ENCODE data around the gene SLC25A27.

Gene SLC25A27

DNA sequence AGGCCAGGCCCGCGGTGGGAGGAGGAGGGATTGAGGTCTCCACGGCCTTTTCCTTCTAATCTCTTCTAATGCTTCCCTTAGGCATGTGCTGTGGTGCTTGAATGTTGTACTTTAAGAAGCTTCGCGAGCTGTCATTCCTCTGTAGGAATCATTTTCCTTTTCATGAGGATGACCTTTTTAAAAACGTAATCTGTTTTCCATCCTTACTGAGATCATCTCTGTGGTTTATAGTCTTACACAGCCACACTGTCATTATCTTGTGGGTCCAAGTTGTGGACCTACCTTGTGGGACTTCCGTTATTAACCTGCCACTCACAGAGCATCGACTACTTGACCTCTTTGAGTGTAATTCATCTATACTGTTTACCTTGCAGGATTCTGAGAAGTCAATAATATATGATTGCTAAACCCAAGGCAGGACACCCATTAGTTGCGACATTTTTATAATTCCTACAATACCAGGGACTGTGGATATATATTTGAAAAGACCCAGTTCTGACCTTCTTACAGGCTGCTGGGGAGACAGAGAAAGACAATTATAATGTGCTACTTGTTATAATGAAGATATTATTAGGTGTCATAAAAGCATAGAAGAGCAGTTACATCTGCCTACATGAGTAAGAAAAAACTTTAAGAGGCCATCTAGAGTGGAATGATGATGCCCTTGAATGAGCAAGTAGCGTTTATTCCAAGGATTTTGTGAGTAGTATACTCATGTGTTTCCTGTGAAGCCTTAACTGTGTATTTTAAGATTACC is 842 bp downstream of the SLC25A27 start:
- Histone ChIP-seq H3K9me3 (ENCODE audit: control insufficient read depth, insufficient read depth, low read length) (no peaks in the 10 kb centered on the region), H3K4me3 (ENCODE audit: low read depth, low read length) (peak overlapping the region; percentile 94), H3K9ac (ENCODE audit: low read depth, low read length) (no peak overlapping the region), H3K27me3 (ENCODE audit: control insufficient read depth, insufficient read depth, low read length) (peaks cover 17% of the 10 kb centered on the region), H3K4me1 (ENCODE audit: control insufficient read depth, insufficient read depth, low read length) (no peaks in the 10 kb centered on the region), H3K36me3 (ENCODE audit: control insufficient read depth, insufficient read depth, low read length) (no peaks in the 10 kb centered on the region)

DNA sequence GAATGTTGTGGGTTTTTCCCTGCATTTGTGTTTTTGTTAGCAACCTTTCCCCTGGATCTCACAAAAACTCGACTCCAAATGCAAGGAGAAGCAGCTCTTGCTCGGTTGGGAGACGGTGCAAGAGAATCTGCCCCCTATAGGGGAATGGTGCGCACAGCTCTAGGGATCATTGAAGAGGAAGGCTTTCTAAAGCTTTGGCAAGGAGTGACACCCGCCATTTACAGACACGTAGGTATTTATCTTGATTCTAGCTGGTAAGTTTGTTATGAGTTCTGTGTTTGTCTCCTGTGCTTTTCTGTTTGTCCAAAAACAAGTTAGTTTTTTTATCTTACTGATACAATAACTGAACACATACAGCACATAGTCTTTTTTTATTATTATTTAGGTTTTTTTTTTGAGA is 3.0 kb downstream of the SLC25A27 start:
- no peaks in the 10 kb centered on the region for H3K9me3 ChIP-seq (ENCODE audit: control insufficient read depth, insufficient read depth, low read length)
- H3K9ac ChIP-seq (ENCODE audit: low read depth, low read length) = no peak overlapping the region
- H3K4me3 ChIP-seq (ENCODE audit: low read depth, low read length) = no peak overlapping the region
- peaks cover 17% of the 10 kb centered on the region for H3K27me3 ChIP-seq (ENCODE audit: control insufficient read depth, insufficient read depth, low read length)
- no peaks in the 10 kb centered on the region for H3K4me1 ChIP-seq (ENCODE audit: control insufficient read depth, insufficient read depth, low read length)
- no peaks in the 10 kb centered on the region for H3K36me3 ChIP-seq (ENCODE audit: control insufficient read depth, insufficient read depth, low read length)

DNA sequence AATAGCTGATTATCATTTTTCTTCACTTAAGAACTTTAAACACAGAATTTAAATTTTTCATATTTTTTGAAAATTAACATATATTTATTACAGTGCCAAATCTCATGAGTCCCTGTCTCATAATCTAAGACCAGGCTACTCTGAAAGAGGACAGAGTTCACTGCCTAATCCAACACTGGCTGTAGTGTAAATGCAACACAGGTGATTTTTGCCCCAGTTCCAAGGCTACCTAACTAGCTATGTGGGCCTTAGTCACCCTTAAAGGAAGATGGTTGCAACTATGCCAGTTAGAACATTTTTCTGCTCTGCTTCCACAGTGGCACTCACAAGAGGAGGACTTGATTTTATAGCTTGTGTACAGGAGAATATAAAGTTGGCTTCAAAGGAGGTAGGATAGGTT is 4.9 kb downstream of the SLC25A27 start:
- Histone ChIP-seq H3K4me1 (ENCODE audit: control insufficient read depth, insufficient read depth, low read length) (no peaks in the 10 kb centered on the region), H3K36me3 (ENCODE audit: control insufficient read depth, insufficient read depth, low read length) (no peaks in the 10 kb centered on the region), H3K9ac (ENCODE audit: low read depth, low read length) (no peak overlapping the region), H3K27me3 (ENCODE audit: control insufficient read depth, insufficient read depth, low read length) (peaks cover 17% of the 10 kb centered on the region), H3K4me3 (ENCODE audit: low read depth, low read length) (no peak overlapping the region), H3K9me3 (ENCODE audit: control insufficient read depth, insufficient read depth, low read length) (no peaks in the 10 kb centered on the region)

DNA sequence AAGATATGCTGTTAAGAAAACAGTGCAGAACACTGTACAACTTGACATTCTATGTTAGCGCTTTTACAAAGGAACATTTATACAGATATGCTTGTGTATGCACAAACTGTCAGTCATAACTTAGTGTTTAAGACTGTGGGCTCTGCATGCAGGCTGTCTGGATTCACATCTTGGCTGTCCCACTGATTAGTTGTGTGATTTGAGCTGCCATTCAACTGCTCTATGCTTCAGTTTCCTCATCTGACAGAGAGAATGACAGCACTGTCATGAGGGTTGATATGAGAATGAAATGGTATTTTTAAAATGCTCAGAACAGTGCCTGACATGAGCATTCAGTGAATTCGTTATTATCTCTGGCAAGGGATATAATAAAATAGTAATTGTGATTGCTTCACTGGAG is 8.7 kb downstream of the SLC25A27 start:
- H3K9ac ChIP-seq (ENCODE audit: low read depth, low read length) = no peak overlapping the region
- no peaks in the 10 kb centered on the region for H3K36me3 ChIP-seq (ENCODE audit: control insufficient read depth, insufficient read depth, low read length)
- H3K9me3 ChIP-seq (ENCODE audit: control insufficient read depth, insufficient read depth, low read length) = no peaks in the 10 kb centered on the region
- H3K4me1 ChIP-seq (ENCODE audit: control insufficient read depth, insufficient read depth, low read length) = no peaks in the 10 kb centered on the region
- no peak overlapping the region for H3K4me3 ChIP-seq (ENCODE audit: low read depth, low read length)
- no peaks in the 10 kb centered on the region for H3K27me3 ChIP-seq (ENCODE audit: control insufficient read depth, insufficient read depth, low read length)

DNA sequence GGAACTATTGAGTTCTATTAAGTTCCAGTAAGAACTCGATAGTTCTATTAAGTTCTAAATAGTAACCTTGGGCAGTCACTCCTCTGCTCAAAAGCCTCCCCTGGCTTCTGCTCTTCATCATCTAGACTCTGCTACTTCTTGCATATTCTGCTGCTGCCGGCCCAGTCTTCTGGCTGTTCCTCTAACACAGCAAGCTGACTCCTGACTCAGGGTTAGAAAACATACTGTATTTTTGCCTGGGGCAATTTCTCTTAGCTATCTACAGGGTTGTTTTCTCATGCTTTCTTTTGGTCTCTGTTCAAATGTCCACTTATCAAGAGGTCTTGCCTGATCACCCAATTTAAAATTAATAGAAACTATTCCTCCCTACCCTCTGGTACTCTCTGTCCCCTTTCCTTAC is 14.6 kb downstream of the SLC25A27 start:
- Histone ChIP-seq H3K4me1 (ENCODE audit: control insufficient read depth, insufficient read depth, low read length) (no peaks in the 10 kb centered on the region), H3K9me3 (ENCODE audit: control insufficient read depth, insufficient read depth, low read length) (no peaks in the 10 kb centered on the region), H3K27me3 (ENCODE audit: control insufficient read depth, insufficient read depth, low read length) (no peaks in the 10 kb centered on the region), H3K9ac (ENCODE audit: low read depth, low read length) (no peak overlapping the region), H3K4me3 (ENCODE audit: low read depth, low read length) (no peak overlapping the region), H3K36me3 (ENCODE audit: control insufficient read depth, insufficient read depth, low read length) (no peaks in the 10 kb centered on the region)

DNA sequence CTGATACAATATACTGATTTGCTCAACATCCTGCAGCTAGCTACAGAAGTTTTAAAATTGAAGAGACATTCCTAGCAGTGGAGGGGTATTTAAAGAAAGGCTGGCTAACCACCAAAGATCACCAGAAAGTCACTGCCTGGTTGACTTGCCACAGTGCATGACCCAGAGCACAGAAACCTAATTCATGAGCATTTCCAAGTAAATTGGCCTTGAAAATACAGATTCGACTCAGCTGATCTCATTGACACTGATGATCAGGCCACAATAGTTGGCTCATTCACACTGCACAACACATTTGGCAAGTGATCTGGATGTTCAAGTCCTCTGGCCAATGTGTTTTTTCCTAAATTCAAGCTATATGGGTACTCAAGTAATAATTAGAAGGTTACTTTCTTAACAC is 21.6 kb downstream of the SLC25A27 start:
- H3K9ac ChIP-seq (ENCODE audit: low read depth, low read length) = no peak overlapping the region
- no peaks in the 10 kb centered on the region for H3K9me3 ChIP-seq (ENCODE audit: control insufficient read depth, insufficient read depth, low read length)
- H3K4me1 ChIP-seq (ENCODE audit: control insufficient read depth, insufficient read depth, low read length) = peaks cover 3% of the 10 kb centered on the region
- H3K4me3 ChIP-seq (ENCODE audit: low read depth, low read length) = no peak overlapping the region
- no peaks in the 10 kb centered on the region for H3K27me3 ChIP-seq (ENCODE audit: control insufficient read depth, insufficient read depth, low read length)
- no peaks in the 10 kb centered on the region for H3K36me3 ChIP-seq (ENCODE audit: control insufficient read depth, insufficient read depth, low read length)

DNA sequence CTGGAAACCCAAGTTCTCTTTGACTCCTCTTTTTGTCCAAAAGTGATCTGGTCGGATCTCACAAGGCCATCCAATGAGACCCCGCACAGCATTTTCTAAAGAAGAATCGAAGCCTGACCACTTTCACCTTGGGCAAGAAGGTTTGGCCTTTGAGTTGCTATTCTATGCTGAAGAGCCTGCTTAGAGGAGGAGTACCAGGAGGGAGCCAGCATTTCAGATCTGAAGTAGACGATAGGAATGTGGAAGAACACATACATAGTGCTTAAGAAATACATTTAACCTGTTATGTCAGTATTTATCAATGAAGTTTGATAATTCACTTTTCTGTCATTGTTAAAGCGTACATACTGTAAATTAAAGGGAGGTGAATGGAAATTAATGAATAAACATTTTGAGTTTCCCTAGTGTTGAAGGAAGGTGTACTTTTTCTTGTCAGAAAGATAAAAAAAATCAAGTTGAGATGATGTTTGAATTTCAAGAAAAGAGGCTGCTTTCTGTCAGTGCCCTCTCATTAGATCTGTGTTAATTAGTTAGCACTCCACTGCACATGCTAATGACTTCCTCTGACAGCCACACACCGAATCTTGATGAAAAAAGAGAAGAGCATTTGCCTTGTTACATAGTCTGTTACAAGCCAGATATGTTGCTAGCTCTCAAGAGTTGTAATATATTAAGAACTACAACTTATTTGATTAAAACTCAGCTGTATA is 24.0 kb downstream of the SLC25A27 start:
- peaks cover 3% of the 10 kb centered on the region for H3K4me1 ChIP-seq (ENCODE audit: control insufficient read depth, insufficient read depth, low read length)
- H3K9ac ChIP-seq (ENCODE audit: low read depth, low read length) = no peak overlapping the region
- H3K4me3 ChIP-seq (ENCODE audit: low read depth, low read length) = no peak overlapping the region
- H3K27me3 ChIP-seq (ENCODE audit: control insufficient read depth, insufficient read depth, low read length) = no peaks in the 10 kb centered on the region
- no peaks in the 10 kb centered on the region for H3K36me3 ChIP-seq (ENCODE audit: control insufficient read depth, insufficient read depth, low read length)
- H3K9me3 ChIP-seq (ENCODE audit: control insufficient read depth, insufficient read depth, low read length) = no peaks in the 10 kb centered on the region

DNA sequence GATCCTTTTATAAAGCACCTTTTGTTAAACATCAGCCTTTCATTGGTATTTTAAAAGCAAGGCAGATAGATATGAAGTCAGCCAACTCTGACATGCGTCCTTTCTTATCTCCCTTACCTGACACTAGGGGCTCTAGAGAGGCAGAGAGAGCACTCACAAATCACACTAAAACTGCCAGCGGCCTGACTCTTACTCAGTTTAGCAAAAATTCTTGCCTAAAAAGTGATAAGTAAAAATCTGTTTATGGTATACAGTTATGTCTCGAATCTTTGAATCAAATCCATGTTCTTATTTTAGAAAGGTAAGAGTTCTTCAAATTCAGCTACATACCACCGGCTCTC is 24.5 kb downstream of the SLC25A27 start:
- Histone ChIP-seq H3K27me3 (ENCODE audit: control insufficient read depth, insufficient read depth, low read length) (no peaks in the 10 kb centered on the region), H3K9ac (ENCODE audit: low read depth, low read length) (no peak overlapping the region), H3K4me3 (ENCODE audit: low read depth, low read length) (no peak overlapping the region), H3K9me3 (ENCODE audit: control insufficient read depth, insufficient read depth, low read length) (no peaks in the 10 kb centered on the region), H3K36me3 (ENCODE audit: control insufficient read depth, insufficient read depth, low read length) (no peaks in the 10 kb centered on the region), H3K4me1 (ENCODE audit: control insufficient read depth, insufficient read depth, low read length) (peaks cover 3% of the 10 kb centered on the region)

DNA sequence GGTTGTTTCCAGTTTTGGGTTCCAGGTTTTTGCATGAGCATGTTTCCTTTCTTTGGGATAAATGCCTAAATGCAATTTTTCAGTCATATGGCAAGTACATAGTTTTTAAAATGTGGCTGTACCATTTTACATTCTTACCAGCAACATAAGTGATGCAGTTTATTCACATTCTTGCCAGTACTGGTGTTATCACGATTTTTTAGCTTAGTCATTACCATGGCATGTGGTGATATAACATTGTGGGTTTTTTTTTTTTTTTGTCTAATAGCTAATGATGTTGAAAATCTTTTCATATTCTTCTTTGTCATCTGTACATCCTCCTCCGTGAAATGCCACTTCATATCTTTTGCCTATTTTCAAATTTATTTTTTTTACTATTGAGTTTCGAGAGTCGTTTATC is 32.0 kb downstream of the SLC25A27 start:
- no peak overlapping the region for H3K9ac ChIP-seq (ENCODE audit: low read depth, low read length)

DNA sequence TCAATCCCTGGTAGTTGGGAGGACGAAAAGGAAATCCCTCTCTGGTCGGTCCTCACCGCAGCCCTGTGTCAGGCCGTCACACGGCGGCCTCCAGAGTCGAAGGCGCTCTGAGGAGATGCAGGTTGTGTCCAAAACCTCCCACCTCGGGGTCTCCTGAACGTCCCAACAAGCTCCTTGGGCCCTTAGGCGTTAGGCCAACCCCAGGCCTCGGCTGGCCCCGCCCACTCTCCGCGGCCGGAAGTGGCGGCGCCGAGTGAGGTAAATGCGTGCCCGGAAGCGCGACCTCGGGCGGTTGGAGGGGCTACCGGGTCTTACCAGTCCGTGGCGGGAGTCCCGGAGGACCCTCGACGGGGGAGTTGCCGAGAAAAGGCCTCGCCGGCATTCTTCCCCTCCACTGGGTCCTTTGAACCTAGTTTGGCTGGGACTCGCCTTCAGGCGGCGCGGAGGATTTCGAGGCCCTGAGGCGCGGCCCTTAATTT is 34.9 kb downstream of the SLC25A27 start, which contains the start of gene TDRD6:
Gene TDRD6 (plus strand): TSS at position 267 of the 479 bp plus-strand sequence. CDS start 244 bp downstream, outside the sequence.
- Histone ChIP-seq H3K9me3 (ENCODE audit: control insufficient read depth, insufficient read depth, low read length) (no peaks in the 10 kb centered on the region), H3K9ac (ENCODE audit: low read depth, low read length) (no peak within 1 kb of the TSS), H3K36me3 (ENCODE audit: control insufficient read depth, insufficient read depth, low read length) (no peaks in the 10 kb centered on the region), H3K4me1 (ENCODE audit: control insufficient read depth, insufficient read depth, low read length) (no peaks in the 10 kb centered on the region), H3K4me3 (ENCODE audit: low read depth, low read length) (no peak within 1 kb of the TSS), H3K27me3 (ENCODE audit: control insufficient read depth, insufficient read depth, low read length) (no peaks in the 10 kb centered on the region)

More for the DNA sequence above, 32.0 kb downstream of the SLC25A27 start:
- H3K9me3 ChIP-seq (ENCODE audit: control insufficient read depth, insufficient read depth, low read length) = no peaks in the 10 kb centered on the region
- H3K36me3 ChIP-seq (ENCODE audit: control insufficient read depth, insufficient read depth, low read length) = no peaks in the 10 kb centered on the region
- no peak overlapping the region for H3K4me3 ChIP-seq (ENCODE audit: low read depth, low read length)
- H3K27me3 ChIP-seq (ENCODE audit: control insufficient read depth, insufficient read depth, low read length) = no peaks in the 10 kb centered on the region
- H3K4me1 ChIP-seq (ENCODE audit: control insufficient read depth, insufficient read depth, low read length) = no peaks in the 10 kb centered on the region

DNA sequence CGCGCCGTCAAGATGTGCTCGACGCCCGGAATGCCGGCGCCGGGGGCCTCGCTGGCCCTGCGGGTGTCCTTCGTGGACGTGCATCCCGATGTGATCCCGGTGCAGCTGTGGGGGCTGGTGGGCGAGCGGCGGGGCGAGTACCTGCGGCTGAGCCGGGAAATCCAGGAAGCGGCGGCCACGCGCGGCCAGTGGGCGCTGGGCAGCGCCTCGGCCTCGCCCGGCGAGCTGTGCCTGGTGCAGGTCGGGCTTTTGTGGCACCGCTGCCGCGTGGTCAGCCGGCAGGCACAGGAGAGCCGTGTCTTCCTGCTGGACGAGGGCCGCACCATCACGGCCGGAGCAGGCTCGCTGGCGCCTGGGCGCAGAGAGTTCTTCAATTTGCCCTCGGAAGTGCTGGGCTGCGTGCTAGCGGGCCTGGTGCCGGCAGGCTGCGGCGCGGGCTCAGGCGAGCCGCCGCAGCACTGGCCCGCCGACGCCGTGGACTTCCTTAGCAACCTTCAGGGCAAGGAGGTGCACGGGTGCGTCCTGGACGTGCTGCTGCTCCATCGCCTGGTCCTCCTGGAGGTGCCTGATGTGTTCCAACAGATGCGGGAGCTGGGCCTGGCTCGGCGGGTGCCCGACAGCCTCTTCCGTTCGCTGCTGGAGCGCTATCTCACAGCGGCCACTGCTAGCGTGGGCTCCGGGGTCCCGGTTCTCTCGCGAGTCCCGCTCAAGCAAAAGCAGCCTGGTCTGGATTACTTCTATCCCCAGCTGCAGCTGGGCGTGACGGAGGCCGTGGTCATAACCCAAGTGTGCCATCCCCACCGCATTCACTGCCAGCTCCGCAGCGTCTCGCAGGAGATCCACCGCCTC is 35.6 kb downstream of the SLC25A27 start:
- Histone ChIP-seq H3K4me1 (ENCODE audit: control insufficient read depth, insufficient read depth, low read length) (no peaks in the 10 kb centered on the region), H3K9ac (ENCODE audit: low read depth, low read length) (no peak overlapping the region), H3K9me3 (ENCODE audit: control insufficient read depth, insufficient read depth, low read length) (no peaks in the 10 kb centered on the region), H3K36me3 (ENCODE audit: control insufficient read depth, insufficient read depth, low read length) (no peaks in the 10 kb centered on the region), H3K4me3 (ENCODE audit: low read depth, low read length) (no peak overlapping the region), H3K27me3 (ENCODE audit: control insufficient read depth, insufficient read depth, low read length) (no peaks in the 10 kb centered on the region)

Data from iPS-15b (cell line).